GM12878 (cell line): ENCODE measurements around the gene SYNPR. TPM values are rescaled to one million over a fixed set of nuclear protein-coding genes. Genes with fewer than 3 reads are reported as not detected.

ENCODE experiments used
- ATAC-seq: fragments of 200-7000 bp; cut with Tn5 transposase; 3 replicates; pipeline ENCODE4 v1.9.1; 2020; ENCODE audit warnings: mild to moderate bottlenecking, moderate library complexity
- BruUV-seq: library from RNA; stranded (reverse); fragments of 400-500 nt; replicated peaks from 2 replicates; lab custom pipeline; 2021; lab: Mats Ljungman, UMichigan
- CTCF ChIA-PET: fragments of 300-600 bp; sonication (Branson Sonifier 250); formaldehyde crosslinking; extraction: SDS; loops from one replicate; lab custom pipeline; 2021; ENCODE audit warnings: inconsistent platforms; lab: Yijun Ruan, JAX
- POLR2A ChIA-PET: fragments of 350-600 bp; formaldehyde crosslinking; extraction: SDS; loops from one replicate; lab custom pipeline; 2021; ENCODE audit warnings: inconsistent platforms; lab: Charles Lee
- RAD21 ChIA-PET: fragments of 300-600 bp; sonication (Branson Sonifier 250); formaldehyde crosslinking; loops from one replicate; lab custom pipeline; 2023; ENCODE audit warnings: antibody characterized with exemption; ENCODE audit not compliant: unreplicated experiment; lab: Charles Lee
- SMC1A ChIA-PET: fragments of 300-600 bp; sonication (Branson Sonifier 250); formaldehyde crosslinking; loops from one replicate; lab custom pipeline; 2023; ENCODE audit not compliant: unreplicated experiment, uncharacterized antibody; lab: Charles Lee
- DNase-seq: peaks from one replicate; pipeline ENCODE4 v3.0.0-alpha.2; 2011; ENCODE audit warnings: low read depth, low spot score
- FAIRE-seq: peaks from 3 replicates; lab custom pipeline; 2011; peaks lifted over from hg19 to GRCh38; lab: Jason Lieb, UNC
- H2AFZ ChIP-seq: 2 replicates; pipeline ENCODE4 v1.6.0; 2011; ENCODE audit warnings: low read depth, low read length, control low read depth; ENCODE audit not compliant: control insufficient read depth
- H3K27ac ChIP-seq: 2 replicates; pipeline ENCODE4 v1.5.1; 2011; ENCODE audit warnings: control low read depth; ENCODE audit not compliant: control insufficient read depth, insufficient read depth
- H3K27me3 ChIP-seq, 2 experiments: replicated peaks in 1 of 2; 2 replicates each; pipeline versions ENCODE4 v1.6.0 to v1.6.1; 2011; ENCODE audit warnings: low read length in 1 of 2; ENCODE audit not compliant: control insufficient read depth in 2 of 2, insufficient read depth in 2 of 2
- H3K36me3 ChIP-seq, 2 experiments: 2 replicates each; pipeline ENCODE4 v1.5.1; 2011; ENCODE audit warnings: low read length in 1 of 2; ENCODE audit not compliant: control insufficient read depth in 2 of 2, insufficient read depth in 2 of 2
- H3K4me1 ChIP-seq: 2 replicates; pipeline ENCODE4 v1.6.1; 2011; ENCODE audit warnings: mild to moderate bottlenecking, low read length, moderate library complexity, mixed read lengths; ENCODE audit not compliant: control insufficient read depth, insufficient read depth
- H3K4me2 ChIP-seq: 2 replicates; pipeline ENCODE4 v1.6.0; 2011; ENCODE audit warnings: control low read depth; ENCODE audit not compliant: control insufficient read depth, insufficient read depth
- H3K4me3 ChIP-seq: fragments of 200-600 bp; sonication (generic); 2 replicates; pipeline ENCODE4 v1.5.1; 2016
- H3K79me2 ChIP-seq: 2 replicates; pipeline ENCODE4 v1.6.0; 2011; ENCODE audit warnings: low read length; ENCODE audit not compliant: control insufficient read depth, insufficient read depth
- H3K9ac ChIP-seq: 2 replicates; pipeline ENCODE4 v1.8.0; 2011; ENCODE audit warnings: low read length, control low read depth, mixed read lengths; ENCODE audit not compliant: control insufficient read depth, insufficient read depth
- H3K9me3 ChIP-seq: replicated peaks from 3 replicates; pipeline ENCODE4 v1.5.1; 2011; ENCODE audit warnings: mild to moderate bottlenecking, low read length; ENCODE audit not compliant: control insufficient read depth, insufficient read depth
- H4K20me1 ChIP-seq: 2 replicates; pipeline ENCODE4 v1.6.0; 2011; ENCODE audit not compliant: control insufficient read depth, insufficient read depth
- CHD2 ChIP-seq: IDR thresholded peaks from 2 replicates; pipeline ENCODE4 v1.6.1; 2011; ENCODE audit warnings: low read depth, low read length, improper control_type of control experiment, borderline replicate concordance
- E2F4 ChIP-seq: IDR thresholded peaks from 2 replicates; pipeline ENCODE4 v1.6.1; 2012; ENCODE audit warnings: low read depth, low read length, improper control_type of control experiment
- JUND ChIP-seq: IDR thresholded peaks from 2 replicates; pipeline ENCODE4 v1.6.1; 2012; ENCODE audit warnings: low read depth, mild to moderate bottlenecking, low read length, improper control_type of control experiment, moderate library complexity
- NFIC ChIP-seq: IDR thresholded peaks from 2 replicates; pipeline ENCODE4 v1.6.1; 2012; ENCODE audit warnings: low read depth, mild to moderate bottlenecking, inconsistent platforms, low read length, moderate library complexity
- NR2C1 ChIP-seq: fragments of 450-650 bp; IDR thresholded peaks from 2 replicates; pipeline ENCODE4 v1.6.1; 2017; ENCODE audit warnings: antibody characterized with exemption, mild to moderate bottlenecking, moderate library complexity
- REST ChIP-seq: IDR thresholded peaks from 2 replicates; pipeline ENCODE4 v1.6.1; 2012; ENCODE audit warnings: mild to moderate bottlenecking, low read depth, low read length
- WGBS: methylation state at CpG from one replicate; pipeline ENCODE4 v1.1.6; 2016; ENCODE audit warnings: low lambda C conversion rate; ENCODE audit not compliant: insufficient replicate concordance, insufficient coverage; ENCODE audit errors: missing lambda C conversion rate; 5-methylcytosine and 5-hydroxymethylcytosine counted together
- in situ Hi-C: fragments of 300-500 bp; cut with MboI; formaldehyde crosslinking; loops from 9 replicates; pipeline ENCODE4 v1.14.3; 2018; ENCODE audit warnings: mixed read lengths
- intact Hi-C: fragments of 100-400 bp; cut with micrococcal nuclease; formaldehyde crosslinking; loops from one replicate; pipeline ENCODE4 v1.14.2; 2022; ENCODE audit not compliant: unreplicated experiment
- polyA plus RNA-seq, 11 experiments: library from polyadenylated mRNA; depleted of rRNA in 4 of 11; unstranded in 6 of 11; stranded (reverse) in 5 of 11; fragments of >200 nt; fragmentation: Nextera tagmentation in 4 of 11; fragmentation: Illumina TruSeq in 1 of 11; extraction: Ambion mirVana in 4 of 11; extraction: Trizol in 1 of 11; gene quantifications; 1 replicate in 1 of 11; 2 replicates in 10 of 11; pipeline versions ENCODE4 v1.2.1 to v1.2.3, GENCODE V29; 2011 to 2016; ENCODE audit warnings: inconsistent platforms in 2 of 11, missing spikeins in 2 of 11, low read depth in 1 of 11
- total RNA-seq, 4 experiments: library from RNA; depleted of rRNA in 3 of 4; stranded (reverse); fragments of >200 nt in 3 of 4; fragmentation: Illumina TruSeq in 1 of 4; extraction: Trizol in 1 of 4; gene quantifications; 2 replicates each; pipeline versions ENCODE4 v1.2.1 to v1.2.3, GENCODE V29; 2013 to 2021

The SYNPR gene
- total and polyA plus RNA-seq, 10 of the 15 experiments (the other 5 are each of a cell fraction or from before 2014, with no cell fraction given) = not detected

GRCh38 chr3:63474828-63475518 is 196.9 kb downstream of the SYNPR start:
- in situ Hi-C loops = no loop called here
- H3K4me2 ChIP-seq = no peak overlapping the region
- ATAC-seq (no peak), FAIRE-seq (no peak)
- intact Hi-C loops = no loop called here
- TF ChIP-seq REST = no peak
- no peak for TF ChIP-seq CHD2
- no peak for TF ChIP-seq NFIC
- TF ChIP-seq NR2C1 = no peak
- no peak for TF ChIP-seq E2F4
- TF ChIP-seq JUND = no peak
- TF ChIP-seq, all 136 proteins: peak for 0
- no TSS peak for BruUV-seq
- DNase-seq = no peak
- H3K79me2 ChIP-seq = no peaks in the 10 kb centered on the region
- H3K9me3 ChIP-seq = no peaks in the 10 kb centered on the region; the same call in 2 of the 3 replicates
- H3K27ac ChIP-seq = no peak overlapping the region
- no peaks in the 10 kb centered on the region for H3K27me3 ChIP-seq
- ChIA-PET RAD21 (no interaction called here), CTCF (no interaction called here), POLR2A (no interaction called here), SMC1A (no interaction called here)
- H3K4me1 ChIP-seq = no peaks in the 10 kb centered on the region
- H4K20me1 ChIP-seq = no peaks in the 10 kb centered on the region
- no peak overlapping the region for H3K4me3 ChIP-seq
- no peaks in the 10 kb centered on the region for H3K36me3 ChIP-seq
- H3K9ac ChIP-seq = no peak overlapping the region
- no peak overlapping the region for H2AFZ ChIP-seq
- 0% methylated on average over 3 of the region's 3 CpGs for WGBS
